ENCODE results near the gene CPSF4L.

GRCh38 chr17:73214851-73215250 lies 46.8 kb downstream of the CPSF4L start:
- TF ChIP-seq, protein P1, sequence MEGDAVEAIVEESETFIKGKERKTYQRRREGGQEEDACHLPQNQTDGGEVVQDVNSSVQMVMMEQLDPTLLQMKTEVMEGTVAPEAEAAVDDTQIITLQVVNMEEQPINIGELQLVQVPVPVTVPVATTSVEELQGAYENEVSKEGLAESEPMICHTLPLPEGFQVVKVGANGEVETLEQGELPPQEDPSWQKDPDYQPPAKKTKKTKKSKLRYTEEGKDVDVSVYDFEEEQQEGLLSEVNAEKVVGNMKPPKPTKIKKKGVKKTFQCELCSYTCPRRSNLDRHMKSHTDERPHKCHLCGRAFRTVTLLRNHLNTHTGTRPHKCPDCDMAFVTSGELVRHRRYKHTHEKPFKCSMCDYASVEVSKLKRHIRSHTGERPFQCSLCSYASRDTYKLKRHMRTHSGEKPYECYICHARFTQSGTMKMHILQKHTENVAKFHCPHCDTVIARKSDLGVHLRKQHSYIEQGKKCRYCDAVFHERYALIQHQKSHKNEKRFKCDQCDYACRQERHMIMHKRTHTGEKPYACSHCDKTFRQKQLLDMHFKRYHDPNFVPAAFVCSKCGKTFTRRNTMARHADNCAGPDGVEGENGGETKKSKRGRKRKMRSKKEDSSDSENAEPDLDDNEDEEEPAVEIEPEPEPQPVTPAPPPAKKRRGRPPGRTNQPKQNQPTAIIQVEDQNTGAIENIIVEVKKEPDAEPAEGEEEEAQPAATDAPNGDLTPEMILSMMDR (IDR thresholded peaks at IDR 0.05; ENCODE audit: low read depth, low read length) = no peak
- TF ChIP-seq EZH2phosphoT487 (IDR thresholded peaks at IDR 0.05; ENCODE audit: low read depth) = no peak

All from OCI-LY3 (cell line).